ENCODE data around the gene CEP170B. TPM values are rescaled to one million over a fixed set of nuclear protein-coding genes. Genes with fewer than 3 reads are reported as not detected.

Gene CEP170B
- total and polyA plus RNA-seq, 2 donors (not counting 1 experiment from before 2014, with no cell fraction given) = 0.16 to 0.59 TPM

DNA sequence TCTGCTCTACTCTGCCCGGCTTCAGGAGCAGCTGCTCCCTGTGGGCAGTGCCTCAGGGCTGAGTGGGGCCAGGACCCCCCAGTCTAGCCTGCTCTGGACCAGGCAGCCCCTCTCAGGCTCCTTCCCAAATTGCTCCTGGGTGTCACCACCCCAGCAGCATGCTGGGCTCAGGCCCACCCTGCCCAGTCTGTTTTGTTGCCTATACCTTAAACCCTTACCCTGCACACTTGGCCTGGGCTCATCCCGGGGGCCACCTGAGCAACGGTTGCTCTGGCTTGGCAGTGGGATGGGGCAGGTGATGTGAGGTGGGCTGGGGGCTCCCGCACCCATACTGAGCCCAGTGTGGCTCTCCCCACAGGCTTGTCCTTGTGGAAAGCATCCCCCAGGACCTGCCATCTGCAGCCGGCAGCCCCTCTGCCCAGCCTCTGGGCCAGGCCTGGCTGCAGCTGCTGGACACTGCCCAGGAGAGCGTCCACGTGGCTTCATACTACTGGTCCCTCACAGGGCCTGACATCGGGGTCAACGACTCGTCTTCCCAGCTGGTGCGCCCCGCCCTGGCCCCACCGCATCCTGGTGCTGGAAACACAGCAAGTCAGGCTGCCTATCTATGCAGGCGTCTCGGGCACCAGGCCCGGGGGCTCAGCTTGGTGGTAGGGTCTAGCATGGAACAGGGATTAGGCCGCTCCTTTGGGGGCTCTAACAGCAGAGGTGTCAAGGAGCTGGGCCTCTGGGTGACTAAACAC, 63.5 kb downstream of the CEP170B start:
- H3K27ac ChIP-seq (ENCODE audit: low read length in 2 of 2) = no peak overlapping the region
- no peak for ATAC-seq (ENCODE audit: low read depth)
- no peak overlapping the region for H3K4me3 ChIP-seq (ENCODE audit: control extremely low read depth in 1 of 5, extremely low read depth in 1 of 5, insufficient read depth in 1 of 5, low read depth in 2 of 5, low read length in 4 of 5)
- ChIA-PET POLR2A (interaction anchor here (1.0 kb wide), 1 partner anchor 33 kb away, joined by 3 read pairs; no protein-coding TSS in a partner anchor), CTCF (interaction anchor here (1.5 kb wide), 1 partner anchor 47 kb away, joined by 4 read pairs; no protein-coding TSS in a partner anchor)
- 95% methylated on average over 15 of the region's 17 CpGs for WGBS (ENCODE audit: insufficient coverage)
- peaks cover 34% of the 10 kb centered on the region for H4K20me1 ChIP-seq (ENCODE audit: control insufficient read depth, insufficient read depth, low read length, poor library complexity, severe bottlenecking)
- Mint-ChIP-seq H3K27me3 (no peaks in the 10 kb centered on the region), H3K27ac (peak overlapping the region; percentile 32), H3K4me3 (no peak overlapping the region), H3K4me1 (peaks cover 50% of the 10 kb centered on the region), H3K9me3 (ENCODE audit: insufficient read depth) (no peaks in the 10 kb centered on the region)
- H3K36me3 ChIP-seq (replicated peaks in 1 of 2; ENCODE audit: control extremely low read depth in 1 of 2, control insufficient read depth in 1 of 2, extremely low read depth in 1 of 2, insufficient read depth in 2 of 2, low read length in 1 of 2) = peaks cover 0 to 35% of the 10 kb centered on the region in 2 experiments
- H3K4me2 ChIP-seq (replicated peaks; ENCODE audit: low read depth, low read length, poor library complexity, severe bottlenecking) = peak overlapping the region; percentile 97
- intact Hi-C loops (cut with micrococcal nuclease) = no loop called here
- no peak overlapping the region for H2AFZ ChIP-seq (ENCODE audit: insufficient read depth, low read depth, low read length, poor library complexity, severe bottlenecking)
- TF ChIP-seq, protein P1, sequence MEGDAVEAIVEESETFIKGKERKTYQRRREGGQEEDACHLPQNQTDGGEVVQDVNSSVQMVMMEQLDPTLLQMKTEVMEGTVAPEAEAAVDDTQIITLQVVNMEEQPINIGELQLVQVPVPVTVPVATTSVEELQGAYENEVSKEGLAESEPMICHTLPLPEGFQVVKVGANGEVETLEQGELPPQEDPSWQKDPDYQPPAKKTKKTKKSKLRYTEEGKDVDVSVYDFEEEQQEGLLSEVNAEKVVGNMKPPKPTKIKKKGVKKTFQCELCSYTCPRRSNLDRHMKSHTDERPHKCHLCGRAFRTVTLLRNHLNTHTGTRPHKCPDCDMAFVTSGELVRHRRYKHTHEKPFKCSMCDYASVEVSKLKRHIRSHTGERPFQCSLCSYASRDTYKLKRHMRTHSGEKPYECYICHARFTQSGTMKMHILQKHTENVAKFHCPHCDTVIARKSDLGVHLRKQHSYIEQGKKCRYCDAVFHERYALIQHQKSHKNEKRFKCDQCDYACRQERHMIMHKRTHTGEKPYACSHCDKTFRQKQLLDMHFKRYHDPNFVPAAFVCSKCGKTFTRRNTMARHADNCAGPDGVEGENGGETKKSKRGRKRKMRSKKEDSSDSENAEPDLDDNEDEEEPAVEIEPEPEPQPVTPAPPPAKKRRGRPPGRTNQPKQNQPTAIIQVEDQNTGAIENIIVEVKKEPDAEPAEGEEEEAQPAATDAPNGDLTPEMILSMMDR (IDR thresholded peaks at IDR 0.05) = no peak
- TF ChIP-seq EZH2 (IDR thresholded peaks at IDR 0.05; ENCODE audit: borderline replicate concordance, insufficient read depth, low read depth, low read length, poor library complexity, severe bottlenecking) = no peak
- H3K27me3 ChIP-seq (replicated peaks in 1 of 4; ENCODE audit: control extremely low read depth in 1 of 4, control insufficient read depth in 3 of 4, insufficient read depth in 4 of 4, low read length in 3 of 4) = no peaks in the 10 kb centered on the region
- H3K9ac ChIP-seq (ENCODE audit: low read length) = no peak overlapping the region
- peaks cover 44 to 57% of the 10 kb centered on the region in 2 donors for H3K4me1 ChIP-seq (ENCODE audit: control insufficient read depth in 2 of 2, insufficient read depth in 2 of 2, low read length in 2 of 2)
- DNase-seq = peak; percentile 15
- peaks cover 0 to 10% (median 0%) of the 10 kb centered on the region in 3 donors for H3K9me3 ChIP-seq (ENCODE audit: control extremely low read depth in 1 of 3, control insufficient read depth in 2 of 3, insufficient read depth in 1 of 3, low read length in 2 of 3)
- peaks cover 42% of the 10 kb centered on the region for H3K79me2 ChIP-seq (ENCODE audit: control insufficient read depth, insufficient read depth, low read length)
